CD8-positive, alpha-beta memory T cell (primary cell): ENCODE measurements around the gene B4GALNT2. TPM values are rescaled to one million over a fixed set of nuclear protein-coding genes. Genes with fewer than 3 reads are reported as not detected.
A peak's percentile ranks its signal among the peaks of the same experiment; 100 is the strongest.

Source experiments
- CTCF ChIA-PET: fragments of 350-600 bp; sonication (Branson Sonifier 250); formaldehyde crosslinking; loops from one replicate; lab custom pipeline; 2021; ENCODE audit warnings: antibody characterized with exemption; lab: Charles Lee
- POLR2A ChIA-PET: fragments of 350-600 bp; sonication (Branson Sonifier 250); formaldehyde crosslinking; loops from one replicate; lab custom pipeline; 2021; ENCODE audit warnings: antibody characterized with exemption; lab: Charles Lee
- DNase-seq, 5 donors: peaks; one replicate each; pipeline versions ENCODE4 v3.0.0 to v3.0.0-alpha.2; 2020 to 2022; ENCODE audit warnings: mixed read lengths in 1 of 5
- H3K27ac ChIP-seq: one replicate; pipeline ENCODE4 v1.7.0; 2013; ENCODE audit warnings: low read depth, mild to moderate bottlenecking, low read length, moderate library complexity
- H3K27me3 ChIP-seq: 2 replicates; pipeline ENCODE4 v1.7.0; 2013; ENCODE audit warnings: low read length, mild to moderate bottlenecking; ENCODE audit not compliant: insufficient read depth, poor library complexity, severe bottlenecking
- H3K36me3 ChIP-seq: 2 replicates; pipeline ENCODE4 v1.7.0; 2013; ENCODE audit warnings: mild to moderate bottlenecking, low read length, moderate library complexity; ENCODE audit not compliant: insufficient read depth
- H3K4me1 ChIP-seq: 2 replicates; pipeline ENCODE4 v1.7.0; 2013; ENCODE audit warnings: mild to moderate bottlenecking, low read length, moderate library complexity; ENCODE audit not compliant: insufficient read depth
- H3K4me3 ChIP-seq: 2 replicates; pipeline ENCODE4 v1.7.0; 2013; ENCODE audit warnings: mild to moderate bottlenecking, low read length
- H3K9me3 ChIP-seq: 2 replicates; pipeline ENCODE4 v1.7.0; 2013; ENCODE audit warnings: mild to moderate bottlenecking, low read length
- H3K27ac Mint-ChIP-seq, 8 donors: one replicate each; pipeline ENCODE4 v1.8.0; 2020 to 2021; ENCODE audit warnings: mixed read lengths in 8 of 8, mild to moderate bottlenecking in 6 of 8, inconsistent platforms in 3 of 8, moderate library complexity in 3 of 8
- H3K27me3 Mint-ChIP-seq, 2 donors: one replicate each; pipeline ENCODE4 v1.8.0; 2020 to 2021; ENCODE audit warnings: mixed read lengths in 2 of 2, mild to moderate bottlenecking in 1 of 2, moderate library complexity in 1 of 2
- H3K36me3 Mint-ChIP-seq, 3 donors: one replicate each; pipeline ENCODE4 v1.8.0; 2020 to 2021; ENCODE audit warnings: mixed read lengths in 3 of 3, inconsistent platforms in 1 of 3, mild to moderate bottlenecking in 1 of 3
- H3K4me1 Mint-ChIP-seq, 3 donors: one replicate each; pipeline ENCODE4 v1.8.0; 2020 to 2021; ENCODE audit warnings: mixed read lengths in 3 of 3, inconsistent platforms in 1 of 3, mild to moderate bottlenecking in 1 of 3
- H3K4me3 Mint-ChIP-seq, 7 donors: one replicate each; pipeline ENCODE4 v1.8.0; 2020 to 2021; ENCODE audit warnings: mixed read lengths in 7 of 7, mild to moderate bottlenecking in 6 of 7, moderate library complexity in 4 of 7, inconsistent platforms in 2 of 7
- H3K9me3 Mint-ChIP-seq, 5 donors: one replicate each; pipeline ENCODE4 v1.8.0; 2020 to 2022; ENCODE audit warnings: mixed read lengths in 5 of 5, mild to moderate bottlenecking in 3 of 5, moderate library complexity in 2 of 5, inconsistent platforms in 1 of 5
- polyA plus RNA-seq: library from polyadenylated mRNA; unstranded; fragments of 300-500 nt; fragmentation: Illumina TruSeq; gene quantifications from one replicate; pipeline ENCODE4 v1.2.3, GENCODE V29; 2021
- total RNA-seq, 2 experiments: library from RNA; stranded (reverse); gene quantifications; one replicate each; pipeline ENCODE4 v1.2.3, GENCODE V29; 2021

B4GALNT2 gene
- total and polyA plus RNA-seq, 3 experiments from 2014 or later, result not detected

DNA sequence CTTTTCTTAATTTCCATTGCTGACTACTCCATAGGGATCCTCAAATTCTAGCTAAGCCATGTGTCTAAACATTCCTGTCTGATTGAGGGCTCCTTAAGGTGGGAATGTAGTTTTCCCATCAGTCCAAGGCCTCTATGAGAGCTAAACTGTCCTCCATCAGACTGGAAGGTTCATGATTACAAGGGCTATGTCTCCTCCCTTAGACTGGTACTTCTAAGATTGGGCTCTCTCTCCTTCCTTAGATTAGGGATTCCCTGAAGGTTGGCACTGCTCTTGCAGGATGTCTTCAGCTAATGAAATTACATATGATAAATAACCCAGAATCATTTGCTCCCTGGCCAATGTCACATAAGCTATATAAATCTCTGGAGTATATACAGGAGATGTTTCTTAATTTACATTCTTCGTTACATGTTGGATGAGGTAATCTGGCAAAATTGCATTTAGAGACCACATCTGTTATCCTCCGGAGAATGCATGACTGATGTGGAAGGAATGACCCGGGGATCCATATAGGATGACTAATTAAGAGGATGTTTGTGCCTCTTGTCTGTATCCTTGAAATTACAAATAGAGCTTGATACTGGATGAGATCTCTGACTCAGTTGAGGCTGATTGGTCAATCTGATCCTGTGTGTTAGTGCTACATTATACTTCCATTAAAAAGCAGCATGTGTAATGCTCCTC is 14.2 kb downstream of the B4GALNT2 start:
- Histone ChIP-seq H3K4me3 (no peak overlapping the region), H3K36me3 (no peaks in the 10 kb centered on the region), H3K27ac (no peak overlapping the region), H3K4me1 (no peaks in the 10 kb centered on the region), H3K9me3 (no peaks in the 10 kb centered on the region), H3K27me3 (peaks cover 8% of the 10 kb centered on the region)
- H3K27ac Mint-ChIP-seq, result no peak overlapping the region
- DNase-seq, result no peak
- no peak overlapping the region for H3K4me3 Mint-ChIP-seq
- ChIA-PET POLR2A (no interaction called here), CTCF (no interaction called here)
- no peaks in the 10 kb centered on the region for H3K4me1 Mint-ChIP-seq
- H3K9me3 Mint-ChIP-seq, result no peaks in the 10 kb centered on the region
- peaks cover 40 to 54% of the 10 kb centered on the region in 2 donors for H3K27me3 Mint-ChIP-seq
- no peaks in the 10 kb centered on the region for H3K36me3 Mint-ChIP-seq

DNA sequence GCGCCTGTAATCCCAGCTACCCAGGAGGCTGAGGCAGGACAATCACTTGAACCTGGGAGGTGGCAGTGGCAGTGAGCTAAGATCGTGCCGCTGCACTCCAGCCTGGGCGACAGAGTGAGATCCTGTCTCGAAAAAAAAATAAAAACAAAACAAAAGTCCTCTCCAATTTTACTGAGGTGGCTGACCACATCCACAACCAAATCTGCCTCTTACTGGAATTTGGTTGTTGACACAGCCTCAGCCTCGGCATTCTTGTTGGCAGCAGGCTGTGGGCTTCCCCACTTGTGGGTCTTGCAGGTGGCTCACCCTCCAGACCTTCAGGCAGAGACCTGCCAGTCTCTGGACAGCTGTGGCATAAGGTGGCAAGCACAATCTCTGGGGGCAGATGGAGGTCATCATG is 15.6 kb downstream of the B4GALNT2 start:
- Mint-ChIP-seq H3K27me3 (peaks cover 27 to 43% of the 10 kb centered on the region in 2 donors), H3K36me3 (no peaks in the 10 kb centered on the region), H3K4me1 (no peaks in the 10 kb centered on the region), H3K27ac (peak overlapping the region in 1 of 8 donors; percentile 41), H3K9me3 (no peaks in the 10 kb centered on the region), H3K4me3 (no peak overlapping the region)
- Histone ChIP-seq H3K4me1 (no peaks in the 10 kb centered on the region), H3K27me3 (no peaks in the 10 kb centered on the region), H3K36me3 (no peaks in the 10 kb centered on the region), H3K27ac (no peak overlapping the region), H3K4me3 (no peak overlapping the region), H3K9me3 (no peaks in the 10 kb centered on the region)
- no peak for DNase-seq
- CTCF ChIA-PET, result no interaction called here
- POLR2A ChIA-PET, result interaction anchor here (0.6 kb wide), 1 partner anchor 477 kb away, joined by 7 read pairs; no protein-coding TSS in a partner anchor

DNA sequence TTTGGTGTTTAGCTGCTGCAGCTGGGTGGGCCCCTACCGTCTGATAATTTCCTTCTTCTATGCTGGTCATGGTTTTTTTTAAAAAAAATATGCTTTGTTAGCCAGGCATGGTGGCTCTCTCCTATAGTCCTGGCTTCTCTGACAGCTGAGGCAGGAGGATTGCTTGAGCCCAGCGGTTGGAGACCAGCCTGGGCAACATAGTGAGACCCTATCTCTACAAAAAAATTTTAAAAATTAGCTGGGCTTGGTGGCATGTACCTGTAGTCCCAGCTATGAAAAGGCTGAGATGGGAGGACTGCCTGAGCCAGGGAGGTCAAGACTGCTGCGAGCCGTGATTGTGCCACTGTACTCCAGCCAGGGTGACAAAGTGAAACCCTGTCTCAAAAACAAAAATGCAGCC is 19.4 kb downstream of the B4GALNT2 start:
- Mint-ChIP-seq H3K27ac (no peak overlapping the region), H3K4me1 (no peaks in the 10 kb centered on the region), H3K27me3 (peaks cover 19 to 34% of the 10 kb centered on the region in 2 donors), H3K4me3 (no peak overlapping the region), H3K36me3 (no peaks in the 10 kb centered on the region), H3K9me3 (no peaks in the 10 kb centered on the region)
- no peaks in the 10 kb centered on the region for H3K27me3 ChIP-seq
- H3K4me1 ChIP-seq, result no peaks in the 10 kb centered on the region
- no peak for DNase-seq
- H3K9me3 ChIP-seq, result no peaks in the 10 kb centered on the region
- H3K36me3 ChIP-seq, result no peaks in the 10 kb centered on the region
- ChIA-PET CTCF (interaction anchor here (1.2 kb wide), 1 partner anchor 29 kb away, joined by 3 read pairs; no protein-coding TSS in a partner anchor), POLR2A (no interaction called here)
- H3K27ac ChIP-seq, result no peak overlapping the region
- no peak overlapping the region for H3K4me3 ChIP-seq

DNA sequence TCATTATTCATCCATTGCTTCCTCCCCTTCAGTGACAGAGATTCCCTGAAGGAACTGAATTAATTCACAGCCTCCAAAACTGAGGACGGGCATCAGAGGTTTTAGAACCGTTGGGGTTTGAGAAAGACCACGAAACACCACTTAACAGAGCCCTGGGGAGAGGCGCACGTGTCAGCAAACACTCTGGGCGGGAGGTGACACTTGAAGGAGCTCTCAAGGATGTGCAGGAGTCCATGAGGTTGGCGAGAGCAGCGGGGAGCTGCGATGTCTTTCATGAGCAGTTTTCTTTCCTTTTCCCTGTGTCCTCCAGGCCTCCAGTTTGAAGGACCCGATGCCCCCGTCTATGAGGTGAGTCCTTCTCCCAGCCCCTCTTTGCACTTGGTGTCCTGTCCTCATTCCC is 23.7 kb downstream of the B4GALNT2 start:
- Histone ChIP-seq H3K4me1 (no peaks in the 10 kb centered on the region), H3K4me3 (no peak overlapping the region), H3K27me3 (peaks cover 4% of the 10 kb centered on the region), H3K9me3 (no peaks in the 10 kb centered on the region), H3K27ac (no peak overlapping the region), H3K36me3 (no peaks in the 10 kb centered on the region)
- Mint-ChIP-seq H3K9me3 (no peaks in the 10 kb centered on the region), H3K27me3 (peaks cover 37 to 48% of the 10 kb centered on the region in 2 donors), H3K36me3 (no peaks in the 10 kb centered on the region), H3K4me3 (no peak overlapping the region), H3K4me1 (no peaks in the 10 kb centered on the region), H3K27ac (no peak overlapping the region)
- CTCF ChIA-PET, result no interaction called here
- POLR2A ChIA-PET, result no interaction called here
- DNase-seq, result no peak

DNA sequence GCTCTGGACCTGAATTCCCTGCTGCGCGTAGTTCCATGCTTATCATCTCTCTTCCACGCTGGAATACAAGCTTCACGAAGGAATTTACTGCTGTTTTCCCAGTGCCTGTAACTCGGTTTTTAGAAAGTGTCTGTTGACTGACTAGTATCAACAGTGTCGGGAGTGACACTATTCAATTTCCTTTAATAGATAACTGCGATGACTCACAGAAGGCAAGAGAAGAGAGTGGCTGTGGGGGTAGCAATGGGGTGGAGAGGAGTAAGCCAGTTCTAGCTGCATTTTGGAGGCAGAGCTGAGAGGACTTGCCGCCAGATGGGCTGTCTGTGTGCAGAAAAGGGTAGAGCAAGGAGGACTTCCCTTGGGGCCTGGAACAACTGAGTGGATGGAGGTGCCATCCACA is 25.2 kb downstream of the B4GALNT2 start:
- Histone ChIP-seq H3K36me3 (no peaks in the 10 kb centered on the region), H3K27me3 (peaks cover 4% of the 10 kb centered on the region), H3K27ac (no peak overlapping the region), H3K4me3 (no peak overlapping the region), H3K4me1 (no peaks in the 10 kb centered on the region), H3K9me3 (no peaks in the 10 kb centered on the region)
- DNase-seq, result no peak
- Mint-ChIP-seq H3K27ac (peak overlapping the region in 1 of 8 donors; percentile 40), H3K27me3 (peaks cover 37 to 48% of the 10 kb centered on the region in 2 donors), H3K4me3 (no peak overlapping the region), H3K36me3 (no peaks in the 10 kb centered on the region), H3K9me3 (no peaks in the 10 kb centered on the region), H3K4me1 (no peaks in the 10 kb centered on the region)
- CTCF ChIA-PET, result no interaction called here
- POLR2A ChIA-PET, result no interaction called here

DNA sequence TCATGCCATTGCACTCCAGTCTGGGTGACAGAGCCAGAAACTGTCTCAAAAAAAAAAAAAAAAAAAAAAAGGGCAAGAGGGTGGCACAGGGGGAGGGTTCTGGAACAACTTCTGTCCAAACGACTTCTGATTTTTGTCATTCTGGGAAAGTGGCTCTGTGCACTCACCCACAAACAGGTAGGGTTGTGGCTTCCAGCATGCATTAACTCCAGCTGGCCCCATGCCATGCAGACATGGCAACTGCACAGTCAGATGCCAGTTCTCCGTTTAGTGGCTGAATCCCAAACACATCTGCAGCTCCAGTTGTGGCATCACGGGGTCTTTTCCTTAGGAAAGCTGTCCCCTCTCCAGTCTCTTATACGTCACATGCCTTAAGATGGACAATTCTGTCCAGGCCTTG is 30.3 kb downstream of the B4GALNT2 start:
- no peaks in the 10 kb centered on the region for H3K36me3 Mint-ChIP-seq
- no peak for DNase-seq
- H3K27me3 Mint-ChIP-seq, result peaks cover 32 to 43% of the 10 kb centered on the region in 2 donors
- no peaks in the 10 kb centered on the region for H3K4me1 ChIP-seq
- POLR2A ChIA-PET, result no interaction called here
- H3K4me3 Mint-ChIP-seq, result no peak overlapping the region
- peaks cover 4% of the 10 kb centered on the region for H3K27me3 ChIP-seq
- H3K27ac Mint-ChIP-seq, result no peak overlapping the region
- H3K9me3 ChIP-seq, result no peaks in the 10 kb centered on the region
- H3K36me3 ChIP-seq, result no peaks in the 10 kb centered on the region
- H3K4me1 Mint-ChIP-seq, result no peaks in the 10 kb centered on the region
- no peak overlapping the region for H3K4me3 ChIP-seq
- H3K27ac ChIP-seq, result no peak overlapping the region
- CTCF ChIA-PET, result no interaction called here
- H3K9me3 Mint-ChIP-seq, result no peaks in the 10 kb centered on the region

DNA sequence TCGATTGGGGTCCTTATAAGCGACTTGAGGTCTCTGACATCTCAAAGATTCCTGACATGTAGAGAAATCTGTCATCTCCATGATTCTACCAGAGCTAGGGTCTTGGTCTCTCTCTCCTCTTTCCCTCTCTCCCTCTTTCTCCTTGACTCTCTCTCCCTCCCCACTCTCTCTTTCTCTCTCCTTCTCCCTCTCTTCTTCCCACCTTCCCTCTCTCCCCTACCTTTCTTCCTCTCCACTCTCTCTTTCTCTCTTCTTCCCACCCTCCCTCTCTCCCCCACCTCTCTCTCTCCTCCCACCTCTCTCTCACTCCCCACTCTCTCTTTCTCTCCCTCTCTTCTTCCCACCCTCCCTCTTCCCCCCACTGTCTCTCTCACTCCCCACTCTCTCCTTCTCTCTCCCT is 32.6 kb downstream of the B4GALNT2 start:
- Mint-ChIP-seq H3K27ac (no peak overlapping the region), H3K4me1 (no peaks in the 10 kb centered on the region), H3K36me3 (no peaks in the 10 kb centered on the region), H3K27me3 (peaks cover 39 to 44% of the 10 kb centered on the region in 2 donors), H3K9me3 (peaks cover 0 to 6% (median 0%) of the 10 kb centered on the region in 5 donors), H3K4me3 (no peak overlapping the region)
- no peaks in the 10 kb centered on the region for H3K9me3 ChIP-seq
- ChIA-PET POLR2A (no interaction called here), CTCF (no interaction called here)
- no peaks in the 10 kb centered on the region for H3K4me1 ChIP-seq
- H3K36me3 ChIP-seq, result no peaks in the 10 kb centered on the region
- no peak overlapping the region for H3K27ac ChIP-seq
- H3K4me3 ChIP-seq, result no peak overlapping the region
- peaks cover 10% of the 10 kb centered on the region for H3K27me3 ChIP-seq
- no peak for DNase-seq

DNA sequence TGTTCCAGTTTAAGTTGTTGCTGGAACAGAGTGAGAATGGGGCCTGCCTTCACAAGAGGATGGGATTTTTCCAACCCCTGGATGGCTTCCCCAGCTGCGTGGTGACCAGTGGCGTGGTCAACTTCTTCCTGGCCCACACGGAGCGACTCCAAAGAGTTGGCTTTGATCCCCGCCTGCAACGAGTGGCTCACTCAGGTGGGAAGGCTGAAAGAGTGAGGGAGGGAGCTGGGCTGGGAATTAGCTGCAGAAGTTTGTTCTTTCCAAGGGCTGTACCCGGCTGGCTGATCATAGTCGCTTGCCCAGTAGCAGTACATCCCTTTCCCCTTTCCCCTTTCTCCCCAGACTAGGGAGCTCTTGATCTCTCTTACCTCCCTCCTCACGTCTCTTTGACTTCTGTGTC is 36.1 kb downstream of the B4GALNT2 start:
- no peaks in the 10 kb centered on the region for H3K4me1 Mint-ChIP-seq
- Histone ChIP-seq H3K9me3 (no peaks in the 10 kb centered on the region), H3K27me3 (peaks cover 10% of the 10 kb centered on the region), H3K27ac (no peak overlapping the region), H3K36me3 (no peaks in the 10 kb centered on the region), H3K4me3 (no peak overlapping the region), H3K4me1 (no peaks in the 10 kb centered on the region)
- DNase-seq, result no peak
- H3K9me3 Mint-ChIP-seq, result peaks cover 1 to 21% (median 8%) of the 10 kb centered on the region in 5 donors
- peaks cover 0 to 6% (median 2%) of the 10 kb centered on the region in 3 donors for H3K36me3 Mint-ChIP-seq
- ChIA-PET CTCF (interaction anchor here (0.7 to 2.0 kb wide), 2 partner anchors 12 to 24 kb away, joined by 3 to 7 read pairs; no protein-coding TSS in a partner anchor), POLR2A (no interaction called here)
- no peak overlapping the region for H3K27ac Mint-ChIP-seq
- peaks cover 57 to 75% of the 10 kb centered on the region in 2 donors for H3K27me3 Mint-ChIP-seq
- no peak overlapping the region for H3K4me3 Mint-ChIP-seq
